Measurements from ENCODE around the gene TMEM117. TPM values are rescaled to one million over a fixed set of nuclear protein-coding genes. Genes with fewer than 3 reads are reported as not detected.

The TMEM117 gene
- total RNA-seq, 2 donors from 2014 or later: 7.3 to 30.8 TPM

- no peaks in the 10 kb centered on the region for H3K9me3 ChIP-seq
- peaks cover 2 to 9% of the 10 kb centered on the region in 2 donors for H3K4me1 ChIP-seq (ENCODE audit: control insufficient read depth in 1 of 2, low read depth in 2 of 2)
- H3K36me3 ChIP-seq: no peaks in the 10 kb centered on the region
- H3K4me3 ChIP-seq: no peak overlapping the region
- no peak for DNase-seq (ENCODE audit: low spot score)
- H3K27ac ChIP-seq: no peak overlapping the region
- TF ChIP-seq CTCF (IDR thresholded peaks at IDR 0.05): no peak
- no peaks in the 10 kb centered on the region for H3K27me3 ChIP-seq (replicated peaks; ENCODE audit: insufficient read depth)
- no peak for ATAC-seq (ENCODE audit: insufficient number of reproducible peaks, low FRiP score, low read depth)
Measured at GRCh38 chr12:44367136-44367535, 531.3 kb downstream of the TMEM117 start.

- Histone ChIP-seq H3K4me1 (ENCODE audit: control insufficient read depth in 1 of 2, low read depth in 2 of 2) (peaks cover 2 to 9% of the 10 kb centered on the region in 2 donors), H3K27me3 (replicated peaks; ENCODE audit: insufficient read depth) (no peaks in the 10 kb centered on the region), H3K9me3 (no peaks in the 10 kb centered on the region), H3K4me3 (no peak overlapping the region), H3K36me3 (no peaks in the 10 kb centered on the region), H3K27ac (no peak overlapping the region)
- no peak for DNase-seq (ENCODE audit: low spot score)
- no peak for TF ChIP-seq CTCF (IDR thresholded peaks at IDR 0.05)
- no peak for ATAC-seq (ENCODE audit: insufficient number of reproducible peaks, low FRiP score, low read depth)
Measured at GRCh38 chr12:44367916-44368315, 532.0 kb downstream of the TMEM117 start.

DNA sequence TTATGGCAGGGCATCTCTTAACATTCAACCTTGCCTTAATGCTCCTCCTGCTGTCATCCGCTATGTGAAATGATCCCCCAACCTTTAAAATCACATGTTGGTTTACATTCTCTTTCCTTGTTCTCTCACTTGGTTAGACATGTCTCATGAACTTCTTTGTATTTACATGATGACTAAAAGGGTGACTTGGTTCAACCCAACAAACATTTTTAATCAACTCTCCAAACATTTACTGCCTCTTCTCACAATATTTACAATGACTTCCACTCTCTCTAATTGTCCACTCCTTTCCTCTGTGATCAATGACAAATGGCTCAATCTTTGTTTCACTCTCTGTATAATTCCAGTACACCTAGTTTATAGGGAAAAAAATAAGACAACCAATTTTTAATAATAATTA is 534.1 kb downstream of the TMEM117 start:
- H3K9me3 ChIP-seq: no peaks in the 10 kb centered on the region
- TF ChIP-seq CTCF (IDR thresholded peaks at IDR 0.05): no peak
- no peaks in the 10 kb centered on the region for H3K36me3 ChIP-seq
- H3K27ac ChIP-seq: no peak overlapping the region
- H3K4me1 ChIP-seq (ENCODE audit: control insufficient read depth in 1 of 2, low read depth in 2 of 2): peaks cover 2 to 9% of the 10 kb centered on the region in 2 donors
- no peak for ATAC-seq (ENCODE audit: insufficient number of reproducible peaks, low FRiP score, low read depth)
- H3K4me3 ChIP-seq: no peak overlapping the region
- H3K27me3 ChIP-seq (replicated peaks; ENCODE audit: insufficient read depth): no peaks in the 10 kb centered on the region
- DNase-seq (ENCODE audit: low spot score): no peak

- TF ChIP-seq CTCF (IDR thresholded peaks at IDR 0.05): no peak
- no peak for ATAC-seq (ENCODE audit: insufficient number of reproducible peaks, low FRiP score, low read depth)
Measured at GRCh38 chr12:44370982-44371381, 535.1 kb downstream of the TMEM117 start.

GRCh38 chr12:44372259-44372658 is 536.4 kb downstream of the TMEM117 start:
- no peak overlapping the region for H3K4me3 ChIP-seq
- DNase-seq (ENCODE audit: low spot score) (no peak), ATAC-seq (ENCODE audit: insufficient number of reproducible peaks, low FRiP score, low read depth) (no peak)
- no peaks in the 10 kb centered on the region for H3K9me3 ChIP-seq
- H3K4me1 ChIP-seq (ENCODE audit: control insufficient read depth in 1 of 2, low read depth in 2 of 2): peaks cover 2 to 9% of the 10 kb centered on the region in 2 donors
- no peaks in the 10 kb centered on the region for H3K27me3 ChIP-seq (replicated peaks; ENCODE audit: insufficient read depth)
- no peak overlapping the region for H3K27ac ChIP-seq
- no peak for TF ChIP-seq CTCF (IDR thresholded peaks at IDR 0.05)
- H3K36me3 ChIP-seq: no peaks in the 10 kb centered on the region

More at GRCh38 chr12:44370982-44371381, 535.1 kb downstream of the TMEM117 start:
- Histone ChIP-seq H3K27ac (no peak overlapping the region), H3K9me3 (no peaks in the 10 kb centered on the region), H3K36me3 (no peaks in the 10 kb centered on the region), H3K4me1 (ENCODE audit: control insufficient read depth in 1 of 2, low read depth in 2 of 2) (peaks cover 2 to 9% of the 10 kb centered on the region in 2 donors), H3K27me3 (replicated peaks; ENCODE audit: insufficient read depth) (no peaks in the 10 kb centered on the region), H3K4me3 (no peak overlapping the region)
- no peak for DNase-seq (ENCODE audit: low spot score)
